ENCODE measurements around the gene CADM4.

GRCh38 chr19:43675269-43675879 lies 35.7 kb upstream of the CADM4 start:
- no peak for TF ChIP-seq POLR2AphosphoS5 (IDR thresholded peaks at IDR 0.05; ENCODE audit: low read depth, low read length)
- TF ChIP-seq CTCF (IDR thresholded peaks at IDR 0.05) = no peak
- no peak for TF ChIP-seq MEF2A (IDR thresholded peaks at IDR 0.05; ENCODE audit: borderline replicate concordance, low read depth)
- TF ChIP-seq FOXM1 (IDR thresholded peaks at IDR 0.05; ENCODE audit: low read depth) = no peak
- no peak for TF ChIP-seq CHD2 (IDR thresholded peaks at IDR 0.05; ENCODE audit: low read length, partially characterized antibody)
- no peak for TF ChIP-seq TCF12 (IDR thresholded peaks at IDR 0.05)
- TF ChIP-seq RAD21 (IDR thresholded peaks at IDR 0.05; ENCODE audit: low read length) = no peak
- no peak for TF ChIP-seq RXRA (IDR thresholded peaks at IDR 0.05; ENCODE audit: borderline replicate concordance, low read depth)
- no peak for TF ChIP-seq TAF1 (IDR thresholded peaks at IDR 0.05; ENCODE audit: borderline replicate concordance, low read depth, low read length)
- no peak for TF ChIP-seq REST (IDR thresholded peaks at IDR 0.05; ENCODE audit: low read depth, low read length)
